Caco-2 (cell line): ENCODE results near the gene KSR2. TPM values are rescaled to one million over a fixed set of nuclear protein-coding genes. Genes with fewer than 3 reads are reported as not detected.

Source experiments
- BruUV-seq: library from RNA; stranded (reverse); fragments of 400-500 nt; replicated peaks from 2 replicates; lab custom pipeline; 2021; lab: Mats Ljungman, UMichigan
- CTCF ChIA-PET: fragments of 300-600 bp; sonication (Branson Sonifier 250); formaldehyde crosslinking; loops from one replicate; lab custom pipeline; 2022; ENCODE audit warnings: antibody characterized with exemption; lab: Charles Lee
- POLR2A ChIA-PET: fragments of 300-600 bp; sonication (Branson Sonifier 250); formaldehyde crosslinking; loops from one replicate; lab custom pipeline; 2022; ENCODE audit warnings: antibody characterized with exemption; lab: Charles Lee
- DNase-seq, 2 experiments: peaks; one replicate each; pipeline versions ENCODE4 v3.0.0 to v3.0.0-alpha.2; 2020 to 2022
- H3K27me3 ChIP-seq: replicated peaks from 2 replicates; pipeline ENCODE4 v1.6.0; 2011; ENCODE audit warnings: low read length; ENCODE audit not compliant: control insufficient read depth, insufficient read depth
- H3K36me3 ChIP-seq: 2 replicates; pipeline ENCODE4 v1.5.1; 2011; ENCODE audit warnings: low read length; ENCODE audit not compliant: control insufficient read depth, insufficient read depth
- H3K4me1 ChIP-seq: fragments of 250-450 bp; sonication (Bioruptor Pico); 2 replicates; pipeline ENCODE4 v1.5.1; 2020; ENCODE audit warnings: mild to moderate bottlenecking
- H3K4me3 ChIP-seq: 2 replicates; pipeline ENCODE4 v1.5.1; 2011; ENCODE audit warnings: low read depth, mild to moderate bottlenecking, control low read depth, low read length
- H3K9me3 ChIP-seq: fragments of 250-450 bp; sonication (Bioruptor Pico); 2 replicates; pipeline ENCODE4 v1.5.1; 2020; ENCODE audit warnings: mild to moderate bottlenecking, moderate library complexity
- H3K27ac Mint-ChIP-seq: one replicate; pipeline ENCODE4 v1.8.0; 2022; ENCODE audit warnings: mixed read lengths; ENCODE audit not compliant: unreplicated experiment
- H3K27me3 Mint-ChIP-seq: one replicate; pipeline ENCODE4 v1.8.0; 2022; ENCODE audit warnings: mixed read lengths; ENCODE audit not compliant: insufficient read depth, unreplicated experiment
- H3K36me3 Mint-ChIP-seq: one replicate; pipeline ENCODE4 v1.8.0; 2022; ENCODE audit warnings: mild to moderate bottlenecking, mixed read lengths; ENCODE audit not compliant: insufficient read depth, unreplicated experiment
- H3K4me1 Mint-ChIP-seq: one replicate; pipeline ENCODE4 v1.8.0; 2022; ENCODE audit warnings: low read depth, mixed read lengths; ENCODE audit not compliant: unreplicated experiment
- H3K4me3 Mint-ChIP-seq: one replicate; pipeline ENCODE4 v1.8.0; 2022; ENCODE audit warnings: mild to moderate bottlenecking, moderate library complexity, mixed read lengths; ENCODE audit not compliant: unreplicated experiment
- H3K9me3 Mint-ChIP-seq: one replicate; pipeline ENCODE4 v1.8.0; 2022; ENCODE audit warnings: mixed read lengths; ENCODE audit not compliant: unreplicated experiment
- CTCF ChIP-seq, 2 experiments: fragments of 200-600 bp in 1 of 2; IDR thresholded peaks; 1 replicate in 1 of 2; 2 replicates in 1 of 2; pipeline versions ENCODE4 v1.5.1 to v1.8.0; 2011 to 2022; ENCODE audit warnings: antibody characterized with exemption in 1 of 2, control low read depth in 1 of 2, inconsistent platforms in 1 of 2, low read depth in 1 of 2, low read length in 1 of 2, mild to moderate bottlenecking in 1 of 2, moderate library complexity in 1 of 2; ENCODE audit not compliant: insufficient read depth in 1 of 2, severe bottlenecking in 1 of 2, unreplicated experiment in 1 of 2
- intact Hi-C: fragments of 100-400 bp; cut with micrococcal nuclease; formaldehyde crosslinking; loops from one replicate; pipeline ENCODE4 v1.10.0; 2022; ENCODE audit not compliant: unreplicated experiment
- total RNA-seq: library from RNA; stranded (reverse); gene quantifications from 2 replicates; pipeline ENCODE4 v1.2.3, GENCODE V29; 2022

Gene KSR2
- total RNA-seq, 1 experiment from 2014 or later = 0.66 TPM

- no peaks in the 10 kb centered on the region for H3K4me1 Mint-ChIP-seq
- no peaks in the 10 kb centered on the region for H3K36me3 ChIP-seq
- H3K27me3 Mint-ChIP-seq = peaks cover 4% of the 10 kb centered on the region
- H3K9me3 Mint-ChIP-seq = no peaks in the 10 kb centered on the region
- no peaks in the 10 kb centered on the region for H3K36me3 Mint-ChIP-seq
- no peak for TF ChIP-seq CTCF (IDR thresholded peaks at IDR 0.05; ENCODE audit: insufficient read depth in 1 of 2, low read depth in 1 of 2, low read length in 1 of 2, severe bottlenecking in 1 of 2, unreplicated experiment in 1 of 2)
- H3K9me3 ChIP-seq = no peaks in the 10 kb centered on the region
- H3K27ac Mint-ChIP-seq = no peak overlapping the region
- ChIA-PET POLR2A (no interaction called here), CTCF (no interaction called here)
- intact Hi-C loops = no loop called here
- BruUV-seq = no TSS peak
- no peak for DNase-seq
- no peak overlapping the region for H3K4me3 ChIP-seq
- no peaks in the 10 kb centered on the region for H3K4me1 ChIP-seq
- H3K4me3 Mint-ChIP-seq = no peak overlapping the region
- H3K27me3 ChIP-seq = no peaks in the 10 kb centered on the region
Measured at GRCh38 chr12:117981267-117981666, 12.5 kb upstream of the KSR2 start.

GRCh38 chr12:117980616-117981015, 11.8 kb upstream of the KSR2 start:
- H3K9me3 Mint-ChIP-seq = no peaks in the 10 kb centered on the region
- no peaks in the 10 kb centered on the region for H3K27me3 ChIP-seq
- H3K9me3 ChIP-seq = no peaks in the 10 kb centered on the region
- peaks cover 4% of the 10 kb centered on the region for H3K27me3 Mint-ChIP-seq
- no peaks in the 10 kb centered on the region for H3K4me1 ChIP-seq
- no TSS peak for BruUV-seq
- H3K4me1 Mint-ChIP-seq = no peaks in the 10 kb centered on the region
- POLR2A ChIA-PET = no interaction called here
- no peaks in the 10 kb centered on the region for H3K36me3 ChIP-seq
- intact Hi-C loops = no loop called here
- H3K4me3 ChIP-seq = no peak overlapping the region
- no peaks in the 10 kb centered on the region for H3K36me3 Mint-ChIP-seq
- H3K27ac Mint-ChIP-seq = no peak overlapping the region
- CTCF ChIA-PET = no interaction called here
- no peak overlapping the region for H3K4me3 Mint-ChIP-seq
- no peak for DNase-seq
- no peak for TF ChIP-seq CTCF (IDR thresholded peaks at IDR 0.05; ENCODE audit: insufficient read depth in 1 of 2, low read depth in 1 of 2, low read length in 1 of 2, severe bottlenecking in 1 of 2, unreplicated experiment in 1 of 2)

- no peak overlapping the region for H3K4me3 Mint-ChIP-seq
- ChIA-PET POLR2A (no interaction called here), CTCF (no interaction called here)
- H3K9me3 Mint-ChIP-seq = no peaks in the 10 kb centered on the region
- no TSS peak for BruUV-seq
- no peaks in the 10 kb centered on the region for H3K4me1 Mint-ChIP-seq
- no peak overlapping the region for H3K27ac Mint-ChIP-seq
- H3K27me3 ChIP-seq = no peaks in the 10 kb centered on the region
- no peaks in the 10 kb centered on the region for H3K27me3 Mint-ChIP-seq
- no peak overlapping the region for H3K4me3 ChIP-seq
- TF ChIP-seq CTCF (IDR thresholded peaks at IDR 0.05; ENCODE audit: insufficient read depth in 1 of 2, low read depth in 1 of 2, low read length in 1 of 2, severe bottlenecking in 1 of 2, unreplicated experiment in 1 of 2) = no peak
- no peaks in the 10 kb centered on the region for H3K4me1 ChIP-seq
- intact Hi-C loops = no loop called here
- no peaks in the 10 kb centered on the region for H3K9me3 ChIP-seq
- no peaks in the 10 kb centered on the region for H3K36me3 Mint-ChIP-seq
- H3K36me3 ChIP-seq = no peaks in the 10 kb centered on the region
- no peak for DNase-seq
Measured at GRCh38 chr12:117977373-117977772, 8.6 kb upstream of the KSR2 start.
